GM21447 (cell line): ENCODE results near the gene CTSZ.

Experiments
- ATAC-seq: cut with Tn5 transposase; IDR thresholded peaks from one replicate; pipeline ENCODE4 v1.9.1; 2021; ENCODE audit not compliant: unreplicated experiment

The CTSZ gene

GRCh38 chr20:59032023-59032712 lies 25.1 kb upstream of the CTSZ start, which contains the start of gene ATP5F1E:
Gene ATP5F1E (minus strand): TSS chr20:59032335. CDS start chr20:59032251, 84 bp downstream.
- ATAC-seq, result peak; percentile 83

GRCh38 chr20:59031564-59032022 lies 24.5 kb upstream of the CTSZ start:
- peak; percentile 6 for ATAC-seq

GRCh38 chr20:59030911-59031563 lies 24.0 kb upstream of the CTSZ start:
- no peak for ATAC-seq

GRCh38 chr20:59028812-59029211 lies 21.8 kb upstream of the CTSZ start:
- no peak for ATAC-seq

DNA sequence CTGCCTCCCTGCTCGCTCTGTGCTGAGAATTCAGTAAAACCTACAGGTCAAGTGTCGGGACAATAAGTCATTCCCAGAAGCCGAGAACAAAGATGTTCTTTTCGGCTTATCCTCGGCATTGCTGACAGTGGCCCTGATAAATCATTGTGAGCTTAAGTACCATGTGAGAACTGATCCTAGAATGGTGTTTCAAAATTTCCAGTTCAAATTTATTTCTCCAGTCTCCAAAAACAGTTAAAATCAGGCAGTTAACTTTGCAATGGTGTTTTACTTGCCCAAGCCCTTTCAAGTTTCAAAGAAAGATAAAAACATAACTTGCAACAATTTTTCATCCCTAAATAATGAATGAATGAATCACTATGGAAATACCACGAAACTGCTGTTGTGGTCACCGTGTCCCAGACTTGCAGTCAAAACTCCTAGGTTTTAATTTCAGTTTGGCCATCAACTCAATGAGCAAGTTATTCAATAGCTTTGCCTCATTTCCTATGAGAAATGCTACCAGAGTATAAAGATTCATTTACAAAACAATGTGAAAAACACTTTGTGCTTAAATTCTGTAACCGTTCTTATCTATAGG lies 20.8 kb upstream of the CTSZ start:
- no peak for ATAC-seq

- no peak for ATAC-seq
These were observed 20.1 kb upstream of the CTSZ start for GRCh38 chr20:59026904-59027740.

- no peak for ATAC-seq
These were observed 18.5 kb upstream of the CTSZ start for GRCh38 chr20:59025511-59025910.

GRCh38 chr20:59025086-59025485 lies 18.0 kb upstream of the CTSZ start:
- no peak for ATAC-seq

DNA sequence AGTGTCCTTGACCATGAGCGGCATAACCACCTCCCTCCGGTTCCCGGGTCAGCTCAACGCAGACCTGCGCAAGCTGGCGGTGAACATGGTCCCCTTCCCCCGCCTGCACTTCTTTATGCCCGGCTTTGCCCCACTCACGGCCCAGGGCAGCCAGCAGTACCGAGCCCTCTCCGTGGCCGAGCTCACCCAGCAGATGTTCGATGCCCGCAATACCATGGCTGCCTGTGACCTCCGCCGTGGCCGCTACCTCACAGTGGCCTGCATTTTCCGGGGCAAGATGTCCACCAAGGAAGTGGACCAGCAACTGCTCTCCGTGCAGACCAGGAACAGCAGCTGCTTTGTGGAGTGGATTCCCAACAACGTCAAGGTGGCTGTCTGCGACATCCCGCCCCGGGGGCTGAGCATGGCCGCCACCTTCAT lies 17.1 kb upstream of the CTSZ start:
- no peak for ATAC-seq

DNA sequence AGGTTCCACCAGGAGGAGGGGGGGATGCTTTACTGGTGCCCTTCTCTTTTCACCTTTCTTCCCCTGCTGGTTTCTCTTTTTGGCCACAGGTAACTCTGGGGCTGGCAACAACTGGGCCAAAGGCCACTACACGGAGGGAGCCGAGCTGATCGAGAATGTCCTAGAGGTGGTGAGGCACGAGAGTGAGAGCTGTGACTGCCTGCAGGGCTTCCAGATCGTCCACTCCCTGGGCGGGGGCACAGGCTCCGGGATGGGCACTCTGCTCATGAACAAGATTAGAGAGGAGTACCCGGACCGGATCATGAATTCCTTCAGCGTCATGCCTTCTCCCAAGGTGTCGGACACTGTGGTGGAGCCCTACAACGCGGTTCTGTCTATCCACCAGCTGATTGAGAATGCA lies 16.6 kb upstream of the CTSZ start:
- no peak for ATAC-seq

DNA sequence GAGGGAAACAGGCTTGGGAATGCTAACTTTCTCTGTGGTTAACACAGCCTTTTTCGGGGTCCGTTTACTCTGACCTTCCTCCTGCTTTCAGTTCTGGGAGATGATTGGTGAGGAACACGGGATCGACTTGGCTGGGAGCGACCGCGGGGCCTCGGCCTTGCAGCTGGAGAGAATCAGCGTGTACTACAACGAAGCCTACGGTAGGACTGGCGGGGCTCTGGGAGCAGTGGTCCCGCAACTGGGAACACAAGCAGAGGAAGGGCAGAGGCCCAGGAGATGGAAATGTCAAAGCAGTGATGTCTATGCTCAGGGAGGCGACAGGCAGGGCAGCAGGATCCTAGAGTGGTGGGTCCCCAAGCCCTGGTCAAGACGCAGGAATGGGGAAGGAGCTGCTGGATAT lies 15.7 kb upstream of the CTSZ start:
- ATAC-seq, result no peak

- ATAC-seq, result no peak
These were observed 14.0 kb upstream of the CTSZ start for GRCh38 chr20:59020938-59021551.

DNA sequence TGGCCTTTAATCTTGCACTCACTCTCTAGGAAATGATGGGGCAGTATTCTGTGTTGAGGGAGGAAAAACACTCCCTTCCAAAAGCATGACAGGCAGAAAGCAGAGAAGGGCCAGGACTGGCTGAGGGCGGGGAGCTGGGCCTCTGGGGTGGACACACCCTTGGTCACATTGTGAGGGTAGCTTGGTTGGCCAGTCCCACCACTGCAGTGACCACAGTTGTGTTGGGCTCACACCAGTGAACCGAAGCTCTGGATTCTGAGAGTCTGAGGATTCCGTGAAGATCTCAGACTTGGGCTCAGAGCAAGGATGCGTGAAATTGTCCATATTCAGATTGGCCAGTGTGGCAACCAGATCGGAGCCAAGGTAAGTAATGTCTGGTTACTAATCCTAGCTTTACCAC lies 12.2 kb upstream of the CTSZ start, which contains the start of gene TUBB1:
Gene TUBB1, plus strand, starts transcription at position 213 of the 400 bp plus-strand sequence. Its CDS starts 94 bp downstream, at position 307.
- no peak for ATAC-seq

DNA sequence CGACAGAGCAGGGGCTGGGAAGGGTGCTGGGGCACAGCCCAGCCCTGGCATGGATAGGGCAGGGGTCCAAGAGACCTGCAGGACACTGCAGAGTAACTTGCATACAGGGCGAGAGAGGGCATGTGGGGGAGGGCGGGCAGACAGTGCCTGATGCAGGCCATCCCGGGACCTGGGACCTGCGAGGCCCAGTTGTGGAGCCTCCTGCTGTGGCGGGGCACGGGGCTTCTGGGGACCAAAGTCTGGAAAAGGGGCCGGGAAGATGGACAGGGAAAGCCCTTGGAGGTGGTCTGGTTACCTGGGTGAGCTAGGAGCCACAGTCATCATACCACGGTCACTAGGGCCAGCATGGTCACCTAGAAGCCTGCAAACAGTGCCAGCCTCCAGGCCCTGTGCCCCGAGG lies 11.8 kb upstream of the CTSZ start:
- ATAC-seq, result no peak

GRCh38 chr20:59017493-59018231 lies 10.6 kb upstream of the CTSZ start:
- no peak for ATAC-seq

GRCh38 chr20:59016795-59017492 lies 9.9 kb upstream of the CTSZ start:
- ATAC-seq, result no peak

DNA sequence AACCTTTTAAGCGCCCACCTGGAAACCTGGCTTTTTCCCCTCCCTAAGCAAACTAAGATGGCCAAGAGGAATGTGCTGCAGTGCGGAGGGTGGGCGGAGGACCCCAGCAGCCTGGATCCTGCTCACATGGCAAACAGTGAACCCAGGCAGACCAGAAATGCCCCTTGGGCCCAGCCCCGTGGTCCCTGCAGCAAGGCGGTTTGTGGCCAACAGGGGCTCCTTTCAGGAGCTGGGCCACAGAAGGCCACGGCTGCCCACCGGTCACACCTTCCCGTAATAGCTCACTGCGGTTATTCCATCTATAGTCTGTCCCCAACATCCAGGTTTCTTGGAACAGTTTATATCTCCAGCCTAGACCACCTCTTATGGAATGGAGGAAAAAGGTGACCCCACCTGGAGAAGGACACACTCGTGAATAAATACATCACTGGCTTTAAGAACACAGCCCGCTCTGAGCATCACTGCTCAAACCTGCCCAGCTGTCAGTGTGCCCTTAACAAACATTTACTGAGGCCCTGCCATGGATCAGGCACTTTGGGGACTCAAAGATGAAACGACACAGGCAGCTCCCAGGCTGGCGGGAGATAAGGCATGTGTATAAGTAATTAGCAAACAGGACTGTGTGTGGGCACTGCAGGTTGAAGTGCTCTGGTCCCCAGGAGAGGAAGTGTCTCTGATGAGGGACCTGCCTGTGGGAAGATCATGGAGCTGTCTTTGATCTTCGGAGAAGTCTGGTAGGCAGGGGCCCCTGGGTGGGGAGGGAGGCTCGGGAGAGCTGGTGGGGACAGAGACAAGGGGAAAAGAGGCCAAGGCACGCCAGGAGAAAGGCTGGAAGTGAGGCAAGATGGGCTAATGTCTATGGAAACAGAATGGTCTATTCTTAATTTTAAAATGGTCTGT lies 9.0 kb upstream of the CTSZ start:
- ATAC-seq, result no peak

DNA sequence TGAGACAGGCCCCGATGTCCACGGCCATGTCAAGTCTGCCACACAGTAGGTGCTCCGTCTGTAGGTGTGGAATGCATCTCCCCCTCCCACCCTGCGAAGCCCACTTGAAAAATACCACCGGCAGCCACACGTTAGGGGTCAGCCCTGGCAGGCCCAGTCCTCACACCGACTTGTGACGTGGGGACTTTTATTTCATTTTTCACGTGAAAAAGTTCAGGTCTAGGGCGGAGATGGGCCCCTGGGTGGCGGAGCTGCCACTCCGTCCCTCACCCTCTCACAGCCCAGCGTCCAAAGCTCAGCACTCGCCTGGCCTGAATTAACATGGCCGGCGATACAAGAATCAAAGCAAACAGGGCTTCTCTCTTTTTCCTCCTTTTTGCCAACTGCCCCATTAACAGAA lies 8.4 kb upstream of the CTSZ start:
- no peak for ATAC-seq
